H4 (cell line): ENCODE measurements around the gene AAR2. TPM values are rescaled to one million over a fixed set of nuclear protein-coding genes. Genes with fewer than 3 reads are reported as not detected.

ENCODE experiments used
- DNase-seq: peaks from one replicate; pipeline ENCODE4 v3.0.0-alpha.2; 2015; ENCODE audit warnings: low spot score
- total RNA-seq: library from RNA; depleted of rRNA; stranded (reverse); fragments of >200 nt; shearing (Covaris generic); gene quantifications from 2 replicates; pipeline ENCODE4 v1.2.3, GENCODE V29; 2014

The AAR2 gene
- total RNA-seq, 1 experiment from 2014 or later: 27.7 TPM

DNA sequence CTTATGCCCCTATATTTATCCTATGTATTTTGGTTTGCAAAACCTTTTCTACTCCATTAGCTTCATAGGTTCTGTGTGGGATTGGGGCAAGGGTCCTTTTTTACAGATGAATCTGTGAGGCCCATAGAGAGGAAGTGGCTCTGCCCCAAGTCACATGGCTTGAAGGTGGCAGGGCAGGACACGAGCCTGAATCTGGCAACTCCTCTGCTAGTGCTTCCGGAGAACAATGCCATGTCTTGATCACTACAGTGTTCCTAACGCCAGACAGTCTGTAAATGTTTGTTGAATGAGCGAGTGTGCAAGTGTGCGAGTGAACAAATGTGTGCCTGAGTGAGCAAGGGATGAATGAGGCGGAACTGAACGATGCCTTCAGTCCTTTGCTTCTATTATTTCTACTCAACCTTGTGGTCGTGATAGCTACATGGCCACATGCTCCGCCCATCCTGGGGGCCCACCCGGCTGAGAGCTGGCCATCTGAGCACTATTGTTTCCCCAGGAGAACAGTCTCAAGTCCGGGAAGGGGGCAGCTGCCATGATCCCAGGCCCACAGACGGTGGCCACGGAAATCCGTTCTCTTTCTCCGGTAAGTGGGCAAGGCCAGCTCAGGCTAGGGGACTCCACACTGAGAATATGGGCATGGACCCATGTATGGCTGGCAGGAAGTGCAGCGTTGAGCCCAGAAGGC is 17.8 kb upstream of the AAR2 start:
- DNase-seq: no peak

DNA sequence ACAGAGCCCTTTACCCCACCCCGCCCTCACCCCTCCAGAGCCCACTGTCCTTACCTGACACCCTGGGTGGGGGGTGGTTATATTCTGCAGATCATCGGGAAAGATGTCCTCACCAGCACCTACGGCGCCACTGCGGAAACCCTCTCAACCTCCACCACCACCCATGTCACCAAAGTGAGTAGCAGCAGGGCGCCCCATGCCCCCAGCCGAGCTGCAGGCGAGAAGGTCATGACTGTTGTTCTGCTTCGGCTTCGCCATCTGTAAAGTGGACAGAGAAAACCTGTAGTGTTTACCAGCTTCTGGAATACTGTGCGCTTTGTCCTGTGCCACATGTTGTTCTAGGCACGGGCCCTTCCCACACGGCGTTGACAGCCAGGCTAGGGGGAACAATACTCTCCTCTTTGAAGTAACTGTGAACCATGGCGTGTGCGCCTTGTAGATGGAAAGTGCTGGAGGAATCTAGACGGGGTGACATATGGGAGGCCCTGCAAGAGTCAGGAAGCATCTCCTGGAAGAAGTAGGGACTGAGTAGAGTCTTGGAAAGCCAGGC is 16.5 kb upstream of the AAR2 start:
- no peak for DNase-seq

DNA sequence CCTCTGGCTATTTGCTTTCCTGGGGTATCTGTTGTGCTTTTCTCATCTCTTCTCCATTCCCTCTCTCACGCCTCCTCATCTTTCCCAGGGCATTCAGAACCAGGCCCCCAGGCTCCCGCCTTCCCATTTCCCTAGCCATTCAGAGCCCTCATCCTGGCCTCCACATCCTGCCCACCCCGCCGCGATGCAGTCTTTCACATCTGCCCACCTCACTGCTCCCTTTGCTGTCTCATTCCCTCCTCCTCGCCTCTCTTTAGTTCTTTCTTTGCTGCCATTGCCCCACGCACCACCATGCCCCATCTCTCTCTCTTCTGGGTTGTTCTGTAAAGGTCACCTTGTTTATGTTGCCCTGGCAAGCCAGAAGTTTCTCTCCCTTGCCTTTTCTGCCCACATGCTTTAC is 10.6 kb upstream of the AAR2 start:
- no peak for DNase-seq

DNA sequence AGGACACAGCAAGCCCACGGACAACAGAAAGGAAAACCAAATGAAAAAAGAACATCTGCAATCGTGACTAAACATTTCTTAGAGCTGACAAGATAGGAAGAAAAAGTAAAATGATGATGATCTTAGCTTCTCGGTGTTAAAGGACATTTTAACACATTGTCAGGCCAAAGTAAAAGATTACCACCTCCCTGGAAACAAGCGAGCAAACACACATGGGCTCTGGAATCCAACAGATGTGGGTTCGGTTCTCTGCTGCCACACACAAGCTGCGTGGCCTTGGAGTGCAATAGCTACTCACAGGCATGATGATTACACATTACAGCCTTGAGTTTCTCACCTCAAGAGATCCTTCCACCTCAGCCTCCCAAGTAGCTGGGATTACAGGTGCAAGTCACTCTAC is 7.5 kb upstream of the AAR2 start:
- no peak for DNase-seq

DNA sequence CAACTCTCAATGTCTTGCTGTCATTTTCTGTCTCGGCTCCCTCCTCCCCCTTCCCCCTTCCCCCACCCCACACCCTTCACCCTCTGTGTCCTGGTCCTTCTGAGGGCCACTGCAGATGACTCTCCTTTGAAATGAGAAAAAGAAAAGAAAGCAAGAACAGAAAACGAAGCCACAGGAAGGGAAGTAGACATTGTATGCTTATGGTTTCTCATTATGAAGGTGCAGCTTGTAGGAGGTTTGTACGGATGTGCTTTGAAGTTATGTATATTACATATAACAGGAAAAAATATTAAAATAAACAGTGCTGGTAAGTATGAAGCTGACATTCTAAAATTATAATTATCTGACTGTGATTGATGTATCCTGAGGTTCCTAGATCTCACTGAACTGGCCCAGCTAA is 6.3 kb upstream of the AAR2 start:
- DNase-seq: no peak

DNA sequence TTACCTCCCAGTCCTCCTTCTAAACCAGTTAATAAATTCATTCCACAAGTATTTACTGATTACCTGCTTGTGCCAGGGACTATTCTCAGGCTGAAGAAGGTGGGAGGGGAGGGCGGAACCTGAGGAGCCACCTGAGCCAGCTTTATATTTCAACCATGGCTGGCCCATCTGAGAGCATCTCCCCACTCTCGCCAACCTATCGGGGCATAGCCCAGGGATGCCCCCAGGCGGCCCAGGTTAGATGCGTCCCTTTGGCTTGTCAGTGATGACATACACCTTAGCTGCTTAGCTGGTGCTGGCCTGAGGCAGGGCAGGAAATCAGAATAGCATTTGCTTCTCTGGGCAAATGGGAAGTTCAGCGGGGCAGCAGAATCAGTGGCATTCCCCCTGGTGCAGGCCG is 4.9 kb upstream of the AAR2 start:
- no peak for DNase-seq

DNA sequence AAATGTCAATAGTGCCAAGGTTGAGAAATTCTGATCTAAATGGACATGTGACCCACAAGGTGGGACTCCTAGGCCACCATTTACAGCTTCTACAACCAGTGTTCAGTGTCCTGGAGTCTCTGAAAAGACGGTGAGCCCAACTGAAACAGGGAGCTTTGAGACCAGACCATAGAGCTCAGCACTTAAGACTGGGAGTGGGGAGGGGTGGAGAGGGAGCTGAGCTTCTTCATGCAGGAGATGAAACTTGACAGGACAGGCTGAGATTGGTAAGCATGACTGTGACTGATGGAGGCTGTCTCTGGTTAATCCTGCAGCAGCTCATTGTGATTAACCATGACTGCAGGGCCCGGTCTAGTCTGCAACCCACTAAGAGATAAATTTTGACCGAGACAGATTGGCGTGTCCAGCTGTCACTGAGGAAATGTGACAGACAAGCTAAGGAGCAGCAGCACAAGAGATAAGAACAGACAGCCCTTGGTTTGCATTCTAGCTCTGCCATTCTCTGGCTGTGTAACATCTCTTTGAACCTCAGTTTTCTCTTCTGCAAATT is 1.4 kb upstream of the AAR2 start:
- DNase-seq: no peak

DNA sequence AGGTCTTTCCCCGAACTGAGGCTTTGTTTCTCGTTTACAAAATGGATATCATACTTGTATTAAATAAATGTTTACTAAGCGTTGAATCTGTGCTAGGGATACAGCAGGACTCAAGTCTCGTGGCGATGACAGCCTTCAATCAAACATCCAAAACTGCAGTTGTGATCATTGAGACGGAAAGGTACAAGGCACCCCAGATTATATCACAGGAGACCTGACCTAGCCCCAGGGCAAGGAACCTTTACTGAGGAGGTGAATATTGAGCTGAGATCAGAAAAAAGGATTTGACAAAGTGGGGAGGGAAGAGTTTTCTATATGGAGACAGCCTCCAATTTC is 476 bp downstream of the AAR2 start:
- no peak for DNase-seq

DNA sequence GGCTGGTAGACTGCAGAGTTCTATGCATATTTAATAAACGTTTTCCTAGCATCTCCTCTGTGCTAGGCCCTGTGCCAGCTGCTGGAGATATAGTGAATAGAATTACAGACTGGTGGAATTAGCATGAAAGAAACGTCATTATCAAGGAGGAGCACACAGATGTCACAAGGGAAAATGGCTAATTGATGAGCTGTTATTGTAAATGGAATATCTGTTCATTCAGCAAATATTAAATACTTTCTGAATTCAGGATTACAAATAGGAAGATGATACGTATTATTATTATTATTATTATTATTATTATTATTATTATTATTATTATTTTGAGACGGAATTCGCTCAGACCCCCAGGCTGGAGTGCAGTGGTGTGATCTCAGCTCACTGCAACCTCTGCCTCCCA is 1.2 kb downstream of the AAR2 start:
- no peak for DNase-seq

DNA sequence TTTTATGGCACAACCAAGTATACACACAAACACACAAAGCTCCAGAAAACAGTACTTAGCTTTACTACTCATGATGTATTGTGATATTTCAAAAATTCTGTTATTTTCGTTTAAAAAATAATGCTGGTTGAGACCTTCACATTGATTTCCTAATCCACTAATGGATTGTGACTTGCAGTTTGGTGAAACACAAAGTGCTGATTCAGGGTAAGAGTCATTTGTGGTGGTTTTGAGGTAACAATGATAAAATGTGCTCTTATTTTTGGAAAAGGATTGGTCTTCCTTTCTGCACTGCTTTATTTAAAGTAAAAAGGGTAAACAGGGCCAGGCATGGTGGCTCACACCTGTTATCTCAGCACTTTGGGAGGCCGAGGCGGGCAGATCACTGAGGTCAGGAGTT is 1.9 kb downstream of the AAR2 start:
- DNase-seq: no peak

DNA sequence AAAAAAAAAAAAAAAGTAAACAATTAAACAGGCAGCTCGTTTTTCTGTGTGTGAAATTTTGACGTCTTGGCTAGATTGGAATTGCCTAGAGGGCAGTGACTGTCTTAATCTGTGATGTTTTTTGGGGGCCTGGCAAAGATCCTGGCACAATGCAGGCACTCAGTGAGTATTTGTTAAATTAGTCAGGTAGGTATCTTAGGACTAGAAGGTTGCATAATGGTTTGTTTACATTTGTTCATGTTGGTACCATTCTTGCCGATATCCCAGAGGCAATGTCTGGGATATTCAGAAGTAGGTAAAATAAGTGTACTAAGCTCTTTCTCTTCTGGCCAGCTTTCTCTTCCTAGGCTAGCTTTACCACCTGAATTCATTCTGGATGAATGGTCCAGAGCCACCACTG is 2.5 kb downstream of the AAR2 start:
- DNase-seq: no peak

DNA sequence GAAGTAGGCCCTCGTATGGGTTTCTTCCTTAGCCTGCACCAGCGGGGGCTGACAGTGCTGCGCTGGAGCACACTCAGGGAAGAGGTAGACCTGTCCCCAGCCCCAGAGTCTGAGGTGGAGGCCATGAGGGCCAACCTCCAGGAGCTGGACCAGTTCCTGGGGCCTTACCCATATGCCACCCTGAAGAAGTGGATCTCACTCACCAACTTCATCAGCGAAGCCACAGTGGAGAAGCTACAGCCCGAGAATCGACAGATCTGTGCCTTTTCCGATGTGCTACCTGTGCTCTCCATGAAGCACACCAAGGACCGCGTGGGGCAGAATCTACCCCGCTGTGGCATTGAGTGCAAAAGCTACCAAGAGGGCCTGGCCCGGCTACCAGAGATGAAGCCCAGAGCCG is 3.8 kb downstream of the AAR2 start:
- no peak for DNase-seq

DNA sequence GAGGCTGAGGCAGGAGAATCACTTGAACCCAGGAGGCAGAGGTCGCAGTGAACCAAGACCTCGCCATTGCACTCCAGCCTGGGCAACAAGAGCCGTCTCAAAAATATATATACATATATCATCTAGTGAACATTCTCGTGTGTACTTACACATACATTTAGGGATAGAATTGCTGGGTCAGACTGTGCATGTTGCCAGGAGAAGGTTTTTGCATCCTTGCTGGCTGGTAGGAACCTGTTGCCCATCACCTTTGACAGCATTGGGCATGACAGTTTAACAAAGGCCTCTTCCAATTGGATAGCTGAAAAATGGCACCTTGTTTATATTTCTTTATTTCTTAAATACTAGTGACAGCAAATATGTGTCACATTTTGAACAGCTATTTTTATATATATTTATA is 5.4 kb downstream of the AAR2 start:
- DNase-seq: no peak

DNA sequence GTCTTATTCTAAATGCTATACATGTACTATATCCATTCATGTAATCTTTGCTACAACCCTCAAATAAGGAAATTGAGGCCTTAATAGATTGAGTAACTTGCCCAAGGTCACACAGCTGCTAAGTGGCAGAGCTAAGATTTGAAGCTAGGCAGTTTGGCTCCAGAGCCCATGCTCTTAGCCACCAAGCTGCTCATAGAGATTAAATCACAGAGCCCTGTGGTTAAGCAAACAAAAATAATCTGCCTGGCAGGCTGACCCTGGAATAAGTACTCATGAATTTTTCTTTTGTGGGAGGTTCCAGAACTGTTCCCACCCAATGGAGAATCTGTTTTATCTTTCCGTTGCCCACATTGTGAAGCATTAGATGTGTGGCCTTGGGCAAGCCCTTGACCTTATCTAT is 7.4 kb downstream of the AAR2 start:
- DNase-seq: no peak

DNA sequence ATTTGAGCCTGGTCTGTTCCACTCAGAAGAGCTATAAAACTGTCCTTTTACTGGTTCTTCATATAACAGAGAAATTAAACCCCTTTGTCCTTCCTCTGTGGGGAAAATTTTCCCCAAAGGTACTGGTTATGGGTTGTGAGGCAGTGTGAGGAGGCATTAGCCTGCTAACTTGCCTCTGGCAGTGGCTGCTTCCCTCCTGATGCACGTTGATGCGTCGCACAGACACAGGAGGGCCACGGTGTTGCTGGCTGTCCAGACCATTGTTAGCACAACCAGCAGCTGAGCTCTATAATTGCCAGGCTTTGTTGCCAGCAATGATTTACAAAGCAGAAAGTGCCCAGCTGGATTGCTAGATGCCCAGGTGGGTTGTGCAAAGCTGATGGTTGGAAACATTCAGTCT is 10.1 kb downstream of the AAR2 start:
- DNase-seq: no peak

DNA sequence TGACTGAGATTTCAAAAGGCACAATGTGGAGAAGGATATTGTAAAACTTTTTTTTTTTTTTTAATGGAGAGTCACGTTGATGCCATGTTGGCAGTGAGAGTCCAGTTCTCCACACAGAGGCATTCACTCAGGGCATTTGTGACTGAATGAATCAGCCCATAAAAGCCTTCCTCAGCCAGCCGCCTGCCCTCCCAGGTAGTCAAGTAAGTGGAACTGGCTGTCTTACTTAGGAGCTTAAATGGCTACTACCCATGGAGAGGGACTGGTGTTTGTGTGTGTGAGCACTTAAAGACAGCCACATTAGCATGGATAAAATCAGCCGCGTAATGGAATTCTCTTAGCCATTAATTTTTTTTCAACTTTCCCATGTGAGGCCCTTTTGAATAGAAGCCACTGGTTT is 12.6 kb downstream of the AAR2 start:
- DNase-seq: no peak

DNA sequence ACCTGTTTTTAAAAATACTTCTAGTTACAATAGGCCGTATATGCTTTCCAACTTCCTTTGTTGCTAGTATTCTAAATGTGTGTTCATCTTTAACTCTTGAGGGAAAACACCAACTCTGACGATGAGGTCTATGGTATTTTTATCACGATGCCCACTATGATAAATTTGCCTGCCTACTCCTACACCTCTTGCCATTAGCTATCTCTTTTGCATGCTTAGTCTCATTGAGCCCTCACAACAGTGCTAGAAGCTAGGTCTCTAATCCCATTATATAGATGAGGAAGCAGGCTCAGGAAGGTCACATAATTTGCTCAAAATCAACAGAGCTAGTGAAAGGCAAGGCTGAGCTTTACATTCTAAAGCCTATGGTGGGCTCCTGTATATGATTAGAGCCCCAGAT is 13.2 kb downstream of the AAR2 start:
- DNase-seq: no peak

DNA sequence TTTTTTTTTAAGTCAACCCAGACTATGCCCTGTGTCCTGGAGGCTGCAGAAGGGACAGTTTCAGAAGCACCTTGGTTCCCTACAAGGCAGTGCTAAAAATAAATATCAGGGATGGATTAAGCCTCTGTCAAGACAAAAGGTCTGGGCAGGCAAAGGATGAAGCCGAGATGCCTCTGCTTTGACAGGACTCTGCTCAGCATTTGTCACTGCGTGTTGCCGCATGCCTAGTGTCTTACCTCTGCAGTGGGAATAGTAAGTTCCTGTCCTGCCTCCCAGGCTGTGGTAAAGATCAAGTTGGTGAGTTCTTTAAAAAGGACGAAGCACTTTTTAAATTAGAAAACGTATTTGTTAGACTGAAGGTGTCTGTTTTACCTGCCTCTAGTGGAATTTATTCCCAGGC is 15.1 kb downstream of the AAR2 start:
- DNase-seq: no peak

DNA sequence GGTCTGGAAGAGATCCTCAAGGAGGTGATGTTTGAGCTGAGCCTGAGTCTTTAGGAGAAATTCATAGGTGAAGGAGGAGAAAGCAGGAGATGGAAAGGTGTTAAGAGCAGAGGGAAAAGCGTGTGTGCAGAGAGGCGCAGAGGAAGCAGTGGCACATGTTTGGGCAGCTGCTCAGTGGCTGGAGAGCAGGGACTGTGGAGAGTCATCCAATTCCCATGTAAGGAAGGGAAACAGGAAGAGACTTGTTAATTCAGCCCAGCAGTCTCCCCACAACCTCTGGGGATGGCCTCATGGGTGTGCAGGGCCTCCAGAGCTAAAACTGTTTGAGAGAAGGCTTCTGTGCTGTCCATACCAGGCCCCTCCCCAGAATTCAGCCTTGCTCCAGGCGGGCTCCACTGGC is 16.2 kb downstream of the AAR2 start:
- no peak for DNase-seq

DNA sequence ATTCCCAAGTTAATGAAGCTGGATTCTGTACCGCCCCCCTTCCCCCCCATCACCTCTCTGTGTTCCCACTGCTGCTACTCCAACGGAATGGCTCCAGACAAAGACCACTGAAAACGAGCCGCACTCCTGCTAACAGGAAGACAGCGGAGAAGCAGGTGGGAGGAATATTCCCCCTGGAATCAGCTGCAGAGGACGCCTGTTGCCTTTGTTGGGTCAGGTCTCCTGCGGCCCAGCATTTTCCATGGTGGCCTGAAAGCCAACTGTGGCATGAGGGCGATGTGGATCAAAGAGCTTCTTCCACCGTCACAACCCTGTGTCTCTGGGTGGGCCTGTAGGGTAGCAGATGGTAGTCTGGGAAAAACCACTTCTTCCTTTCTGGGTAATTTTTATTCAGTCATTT is 16.8 kb downstream of the AAR2 start:
- no peak for DNase-seq

DNA sequence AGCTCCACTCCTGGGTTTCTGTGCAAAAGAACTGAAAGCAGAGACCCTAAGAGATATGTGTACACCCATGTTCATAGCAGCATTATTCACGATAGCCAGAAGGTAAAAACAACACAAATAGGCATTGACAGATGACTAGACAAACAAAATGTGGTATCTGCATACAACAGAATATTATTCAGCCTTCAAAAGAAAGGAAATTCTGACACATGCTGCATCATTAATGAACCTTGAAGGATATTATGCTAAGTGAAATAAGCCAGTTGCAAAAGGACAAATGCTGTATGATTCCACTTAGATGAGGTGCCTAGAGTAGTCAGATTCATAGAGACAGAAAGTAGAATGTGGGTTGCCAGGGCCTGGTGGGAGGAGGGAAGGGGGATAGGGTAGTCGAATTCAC is 17.8 kb downstream of the AAR2 start:
- DNase-seq: no peak

DNA sequence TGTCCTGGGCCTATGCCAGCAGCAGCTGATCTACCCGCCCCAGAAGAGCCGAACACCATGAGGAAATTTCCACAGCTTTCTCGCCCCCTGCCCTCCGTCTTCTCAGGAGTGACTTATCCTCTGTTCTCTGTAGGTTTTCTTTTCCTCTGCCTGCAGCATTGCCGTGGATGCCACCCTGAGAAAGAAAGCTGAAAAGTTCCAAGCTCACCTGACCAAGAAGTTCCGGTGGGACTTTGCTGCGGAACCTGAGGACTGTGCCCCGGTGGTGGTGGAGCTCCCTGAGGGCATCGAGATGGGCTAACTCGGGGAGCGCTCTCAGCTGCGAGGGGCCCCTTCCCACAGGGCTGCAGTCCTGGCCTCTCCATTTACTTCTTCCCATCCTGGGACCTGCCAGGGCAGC is 19.2 kb downstream of the AAR2 start:
- no peak for DNase-seq

DNA sequence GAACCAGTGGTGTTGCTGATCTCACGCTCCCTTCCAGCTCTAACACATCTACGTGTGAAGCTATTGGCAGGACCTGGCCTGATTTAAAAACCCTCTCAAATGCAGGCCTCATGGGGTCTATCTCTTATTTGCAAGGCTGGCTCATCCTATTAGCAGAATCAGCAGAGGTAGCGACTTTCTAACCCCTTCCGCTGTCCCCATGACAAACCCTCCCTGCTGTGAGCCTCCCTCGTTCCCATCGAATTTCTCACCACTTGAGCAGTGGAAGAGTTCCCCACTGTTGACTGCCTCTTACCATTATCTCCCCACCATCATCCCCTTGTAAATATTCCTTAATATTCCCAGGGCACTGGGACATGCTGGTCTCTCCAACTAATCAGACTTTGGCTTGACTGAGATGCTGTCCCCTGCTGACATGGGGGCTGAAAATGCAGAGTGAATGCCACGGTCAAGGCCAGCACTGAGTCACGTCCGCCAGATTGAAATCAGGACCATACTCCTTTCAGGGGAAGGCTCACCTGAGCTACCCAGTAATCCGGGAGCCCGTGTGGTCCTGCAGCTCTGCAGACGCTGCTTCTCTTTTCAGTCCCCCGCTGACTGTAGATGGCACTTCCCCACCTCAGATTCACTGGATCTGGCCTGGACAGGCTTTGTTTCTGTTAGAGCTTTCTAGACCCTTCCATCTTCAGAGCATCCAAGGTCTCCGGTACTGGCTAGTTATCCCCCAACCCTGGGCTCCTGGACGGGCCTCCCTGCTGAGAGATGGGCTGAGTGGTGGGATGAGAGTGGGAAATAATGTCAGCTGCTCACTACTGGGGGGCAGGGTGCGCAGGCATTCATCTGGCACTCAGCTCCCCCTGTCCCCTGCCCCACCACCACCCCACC is 23.1 kb downstream of the AAR2 start:
- no peak for DNase-seq
